ENCODE measurements around the gene CPB2.

DNA sequence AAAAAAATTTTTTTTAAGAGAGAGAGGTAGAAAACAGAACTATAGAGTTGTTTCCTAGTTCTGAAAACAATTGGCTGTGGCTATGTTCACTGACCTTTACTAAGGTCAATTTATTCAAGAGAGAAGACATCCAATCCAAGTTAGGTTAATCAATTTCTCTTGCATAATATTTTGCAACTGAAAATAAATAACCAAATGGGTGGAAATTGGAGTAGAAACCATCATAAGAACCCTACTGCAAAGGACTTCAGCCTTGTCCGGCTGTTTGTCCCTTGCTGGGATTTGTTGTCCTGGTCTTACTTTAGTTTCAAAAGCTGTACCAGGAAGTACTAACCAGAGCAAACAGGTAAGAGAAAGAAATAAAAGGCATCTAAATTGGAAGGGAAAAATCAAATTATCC, 29.0 kb downstream of the CPB2 start:
- no peak for TF ChIP-seq POLR2A (IDR thresholded peaks at IDR 0.05)
- TF ChIP-seq, protein P1, sequence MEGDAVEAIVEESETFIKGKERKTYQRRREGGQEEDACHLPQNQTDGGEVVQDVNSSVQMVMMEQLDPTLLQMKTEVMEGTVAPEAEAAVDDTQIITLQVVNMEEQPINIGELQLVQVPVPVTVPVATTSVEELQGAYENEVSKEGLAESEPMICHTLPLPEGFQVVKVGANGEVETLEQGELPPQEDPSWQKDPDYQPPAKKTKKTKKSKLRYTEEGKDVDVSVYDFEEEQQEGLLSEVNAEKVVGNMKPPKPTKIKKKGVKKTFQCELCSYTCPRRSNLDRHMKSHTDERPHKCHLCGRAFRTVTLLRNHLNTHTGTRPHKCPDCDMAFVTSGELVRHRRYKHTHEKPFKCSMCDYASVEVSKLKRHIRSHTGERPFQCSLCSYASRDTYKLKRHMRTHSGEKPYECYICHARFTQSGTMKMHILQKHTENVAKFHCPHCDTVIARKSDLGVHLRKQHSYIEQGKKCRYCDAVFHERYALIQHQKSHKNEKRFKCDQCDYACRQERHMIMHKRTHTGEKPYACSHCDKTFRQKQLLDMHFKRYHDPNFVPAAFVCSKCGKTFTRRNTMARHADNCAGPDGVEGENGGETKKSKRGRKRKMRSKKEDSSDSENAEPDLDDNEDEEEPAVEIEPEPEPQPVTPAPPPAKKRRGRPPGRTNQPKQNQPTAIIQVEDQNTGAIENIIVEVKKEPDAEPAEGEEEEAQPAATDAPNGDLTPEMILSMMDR (IDR thresholded peaks at IDR 0.05): no peak

Measured in lower leg skin (tissue), 3 donors.